IMR-90 (cell line): ENCODE results near the gene PRR18. TPM values are rescaled to one million over a fixed set of nuclear protein-coding genes. Genes with fewer than 3 reads are reported as not detected.

ENCODE experiments used
- ATAC-seq: fragments of 200-7000 bp; cut with Tn5 transposase; 2 replicates; pipeline ENCODE4 v1.9.1; 2020; ENCODE audit warnings: low read depth, mild to moderate bottlenecking, moderate library complexity
- BruUV-seq: library from RNA; stranded (reverse); fragments of 400-500 nt; replicated peaks from 2 replicates; lab custom pipeline; 2021; lab: Mats Ljungman, UMichigan
- CTCF ChIA-PET: fragments of 300-600 bp; formaldehyde crosslinking; extraction: SDS; loops from one replicate; lab custom pipeline; 2021; ENCODE audit warnings: antibody characterized with exemption; lab: Yijun Ruan, JAX
- POLR2A ChIA-PET: fragments of 300-600 bp; sonication (Branson Sonifier 250); formaldehyde crosslinking; loops from one replicate; lab custom pipeline; 2022; ENCODE audit warnings: antibody characterized with exemption; ENCODE audit not compliant: unreplicated experiment; lab: Charles Lee
- DNase-seq: peaks from one replicate; pipeline ENCODE4 v3.0.0; 2013
- H2AFZ ChIP-seq: replicated peaks from 2 replicates; pipeline ENCODE3; 2013; ENCODE audit warnings: low read length, mild to moderate bottlenecking; ENCODE audit not compliant: poor library complexity
- H2AK5ac ChIP-seq: 2 replicates; pipeline ENCODE4 v1.6.1; 2013; ENCODE audit warnings: low read depth, low read length, inconsistent platforms
- H2AK9ac ChIP-seq: replicated peaks from 2 replicates; pipeline ENCODE3; 2013; ENCODE audit warnings: mild to moderate bottlenecking, low read depth, low read length, moderate library complexity; ENCODE audit not compliant: poor library complexity
- H2BK120ac ChIP-seq: 2 replicates; pipeline ENCODE4 v1.6.1; 2013; ENCODE audit warnings: low read depth, low read length, inconsistent platforms
- H2BK15ac ChIP-seq: 3 replicates; pipeline ENCODE4 v1.6.1; 2013; ENCODE audit warnings: low read depth, low read length, inconsistent platforms
- H2BK20ac ChIP-seq: 2 replicates; pipeline ENCODE4 v1.6.1; 2013; ENCODE audit warnings: low read depth, mild to moderate bottlenecking, inconsistent platforms, low read length, moderate library complexity
- H2BK5ac ChIP-seq: 2 replicates; pipeline ENCODE4 v1.6.1; 2013; ENCODE audit warnings: mild to moderate bottlenecking, low read depth, low read length, inconsistent platforms; ENCODE audit not compliant: poor library complexity, severe bottlenecking
- H3K14ac ChIP-seq: replicated peaks from 2 replicates; pipeline ENCODE4 v1.6.1; 2013; ENCODE audit warnings: low read depth, low read length, inconsistent platforms
- H3K18ac ChIP-seq: 2 replicates; pipeline ENCODE4 v1.6.1; 2013; ENCODE audit warnings: low read depth, low read length, control low read depth
- H3K23ac ChIP-seq: 2 replicates; pipeline ENCODE4 v1.6.1; 2013; ENCODE audit warnings: low read depth, low read length, inconsistent platforms
- H3K27ac ChIP-seq: 2 replicates; pipeline ENCODE4 v1.5.1; 2013; ENCODE audit warnings: mild to moderate bottlenecking, control low read depth, low read length; ENCODE audit not compliant: insufficient read depth
- H3K27me3 ChIP-seq: 2 replicates; pipeline ENCODE4 v1.6.1; 2013; ENCODE audit warnings: low read length; ENCODE audit not compliant: control insufficient read depth, insufficient read depth
- H3K36me3 ChIP-seq: 2 replicates; pipeline ENCODE4 v1.6.1; 2013; ENCODE audit warnings: low read length, mixed read lengths; ENCODE audit not compliant: control insufficient read depth, insufficient read depth
- H3K4ac ChIP-seq: 2 replicates; pipeline ENCODE4 v1.6.1; 2013; ENCODE audit warnings: low read depth, low read length, inconsistent platforms
- H3K4me1 ChIP-seq: 2 replicates; pipeline ENCODE4 v1.6.1; 2013; ENCODE audit warnings: low read length, mixed read lengths; ENCODE audit not compliant: control insufficient read depth, insufficient read depth
- H3K4me2 ChIP-seq: 2 replicates; pipeline ENCODE4 v1.6.1; 2013; ENCODE audit warnings: low read depth, mild to moderate bottlenecking, control low read depth, low read length, moderate library complexity
- H3K4me3 ChIP-seq: 2 replicates; pipeline ENCODE4 v1.5.1; 2013; ENCODE audit warnings: low read depth, mild to moderate bottlenecking, control low read depth, low read length, moderate library complexity; ENCODE audit not compliant: insufficient read depth
- H3K56ac ChIP-seq: 2 replicates; pipeline ENCODE4 v1.6.1; 2013; ENCODE audit warnings: low read length, inconsistent platforms; ENCODE audit not compliant: insufficient read depth; ENCODE audit errors: extremely low read depth
- H3K79me1 ChIP-seq, 2 experiments: 2 replicates each; pipeline ENCODE4 v1.6.1; 2013; ENCODE audit warnings: low read length in 2 of 2, inconsistent platforms in 1 of 2, low read depth in 1 of 2
- H3K9ac ChIP-seq: 2 replicates; pipeline ENCODE4 v1.6.1; 2013; ENCODE audit warnings: low read depth, low read length, control low read depth
- H3K9me1 ChIP-seq: 2 replicates; pipeline ENCODE4 v1.6.1; 2013; ENCODE audit warnings: low read length, inconsistent platforms; ENCODE audit not compliant: insufficient read depth
- H3K9me3 ChIP-seq: 2 replicates; pipeline ENCODE4 v1.6.1; 2013; ENCODE audit warnings: low read length; ENCODE audit not compliant: control insufficient read depth, insufficient read depth
- H4K20me1 ChIP-seq: 2 replicates; pipeline ENCODE4 v1.6.1; 2013; ENCODE audit warnings: low read length, inconsistent platforms; ENCODE audit not compliant: insufficient read depth
- H4K5ac ChIP-seq: 2 replicates; pipeline ENCODE4 v1.6.1; 2013; ENCODE audit warnings: mild to moderate bottlenecking, low read depth, low read length, control low read depth
- H4K8ac ChIP-seq, 2 experiments: 2 replicates each; pipeline ENCODE4 v1.6.1; 2013; ENCODE audit warnings: low read depth in 2 of 2, low read length in 2 of 2, control low read depth in 1 of 2, inconsistent platforms in 1 of 2
- H4K91ac ChIP-seq: 2 replicates; pipeline ENCODE4 v1.6.1; 2013; ENCODE audit warnings: low read depth, low read length, inconsistent platforms; ENCODE audit not compliant: insufficient read depth
- BHLHE40 ChIP-seq: fragments of 150-350 bp; IDR thresholded peaks from 2 replicates; pipeline ENCODE4 v1.6.1; 2016; ENCODE audit warnings: mild to moderate bottlenecking, low read depth, low read length
- CHD1 ChIP-seq: IDR thresholded peaks from 2 replicates; pipeline ENCODE4 v1.6.1; 2012; ENCODE audit warnings: low read depth, low read length, improper control_type of control experiment
- NFE2L2 ChIP-seq: fragments of 150-350 bp; IDR thresholded peaks from 2 replicates; pipeline ENCODE4 v1.6.1; 2016; ENCODE audit warnings: low read depth, mild to moderate bottlenecking, low read length
- POLR2A ChIP-seq: IDR thresholded peaks from 2 replicates; pipeline ENCODE4 v1.6.1; 2012; ENCODE audit warnings: mild to moderate bottlenecking, low read depth, low read length
- RAD21 ChIP-seq: IDR thresholded peaks from 2 replicates; pipeline ENCODE4 v1.6.1; 2012; ENCODE audit warnings: low read length, improper control_type of control experiment
- RCOR1 ChIP-seq: IDR thresholded peaks from 2 replicates; pipeline ENCODE4 v1.6.1; 2012; ENCODE audit warnings: mild to moderate bottlenecking, low read length, improper control_type of control experiment; ENCODE audit not compliant: insufficient replicate concordance
- RFX5 ChIP-seq: IDR thresholded peaks from 2 replicates; pipeline ENCODE4 v1.8.0; 2012; ENCODE audit warnings: low read depth, mild to moderate bottlenecking, low read length, moderate library complexity
- SMC3 ChIP-seq: fragments of 150-350 bp; IDR thresholded peaks from 2 replicates; pipeline ENCODE4 v1.6.1; 2016; ENCODE audit warnings: low read depth, mild to moderate bottlenecking, antibody characterized with exemption, low read length, moderate library complexity
- USF2 ChIP-seq: fragments of 150-350 bp; IDR thresholded peaks from 2 replicates; pipeline ENCODE4 v1.6.1; 2017; ENCODE audit warnings: mild to moderate bottlenecking, antibody characterized with exemption, low read length, low read depth
- WGBS, 2 experiments: methylation state at CpG; one replicate each; pipeline versions ENCODE4 v1.1.5 to v1.1.7; 2013; ENCODE audit warnings: missing lambda C conversion rate in 2 of 2; ENCODE audit not compliant: insufficient read length in 1 of 2; ENCODE audit errors: extremely low coverage in 2 of 2; 5-methylcytosine and 5-hydroxymethylcytosine counted together
- dilution Hi-C: fragments of 300-500 bp; cut with HindIII; formaldehyde crosslinking; loops from one replicate; pipeline ENCODE4 v1.14.3; 2018; ENCODE audit warnings: low sequenced_read_pairs; ENCODE audit not compliant: unreplicated experiment
- in situ Hi-C: fragments of 300-500 bp; cut with MboI; formaldehyde crosslinking; loops from 3 replicates; pipeline ENCODE4 v1.14.3; 2019; ENCODE audit warnings: low sequenced_read_pairs, inconsistent platforms, mixed read lengths
- intact Hi-C: fragments of 100-400 bp; cut with micrococcal nuclease; formaldehyde crosslinking; loops from 2 replicates; pipeline ENCODE4 v1.10.0; 2022
- polyA plus RNA-seq, 3 experiments: library from polyadenylated mRNA; depleted of rRNA; stranded (reverse); fragments of >200 nt; gene quantifications; 2 replicates each; pipeline ENCODE4 v1.2.3, GENCODE V29; 2012; ENCODE audit warnings: low replicate concordance in 1 of 3
- total RNA-seq: library from RNA; depleted of rRNA; stranded (reverse); fragments of >200 nt; gene quantifications from 2 replicates; pipeline ENCODE4 v1.2.3, GENCODE V29; 2012
- TF ChIP-seq, protein P1 (sequence below): fragments of 150-350 bp; IDR thresholded peaks from 2 replicates; pipeline ENCODE4 v1.6.1; 2016; ENCODE audit warnings: low read depth, mild to moderate bottlenecking, low read length, moderate library complexity, borderline replicate concordance

PRR18 gene
- total and polyA plus RNA-seq, 2 of the 4 experiments (the other 2 are of a cell fraction) = not detected

- Histone ChIP-seq H2AK9ac (no peak overlapping the region), H2AK5ac (no peak overlapping the region), H3K56ac (no peak overlapping the region), H2BK120ac (no peak overlapping the region), H3K27me3 (peaks cover 19% of the 10 kb centered on the region), H2BK15ac (no peak overlapping the region), H3K4me2 (peak overlapping the region; percentile 75), H4K20me1 (no peaks in the 10 kb centered on the region), H2BK20ac (no peak overlapping the region), H3K18ac (no peak overlapping the region), H2AFZ (no peak overlapping the region), H3K9ac (no peak overlapping the region), H3K23ac (no peak overlapping the region), H3K4ac (no peak overlapping the region), H3K4me3 (no peak overlapping the region), H3K36me3 (no peaks in the 10 kb centered on the region), H3K4me1 (peaks cover 2% of the 10 kb centered on the region; the same call in 1 of the 2 replicates), H4K91ac (no peak overlapping the region), H2BK5ac (no peak overlapping the region), H3K14ac (no peak overlapping the region), H3K79me1 (no peaks in the 10 kb centered on the region), H4K8ac (no peak overlapping the region), H4K5ac (no peak overlapping the region), H3K27ac (no peak overlapping the region), H3K9me3 (no peaks in the 10 kb centered on the region; the same call in 1 of the 2 replicates), H3K9me1 (no peaks in the 10 kb centered on the region)
- dilution Hi-C loops (no loop called here), in situ Hi-C loops (no loop called here), intact Hi-C loops (no loop called here)
- TF ChIP-seq CHD1 (no peak), USF2 (no peak), POLR2A (no peak), RAD21 (no peak), SMC3 (no peak), NFE2L2 (no peak), BHLHE40 (no peak), RFX5 (no peak), RCOR1 (no peak)
- TF ChIP-seq, protein P1, sequence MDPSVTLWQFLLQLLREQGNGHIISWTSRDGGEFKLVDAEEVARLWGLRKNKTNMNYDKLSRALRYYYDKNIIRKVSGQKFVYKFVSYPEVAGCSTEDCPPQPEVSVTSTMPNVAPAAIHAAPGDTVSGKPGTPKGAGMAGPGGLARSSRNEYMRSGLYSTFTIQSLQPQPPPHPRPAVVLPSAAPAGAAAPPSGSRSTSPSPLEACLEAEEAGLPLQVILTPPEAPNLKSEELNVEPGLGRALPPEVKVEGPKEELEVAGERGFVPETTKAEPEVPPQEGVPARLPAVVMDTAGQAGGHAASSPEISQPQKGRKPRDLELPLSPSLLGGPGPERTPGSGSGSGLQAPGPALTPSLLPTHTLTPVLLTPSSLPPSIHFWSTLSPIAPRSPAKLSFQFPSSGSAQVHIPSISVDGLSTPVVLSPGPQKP = no peak
- ChIA-PET CTCF (no interaction called here), POLR2A (no interaction called here)
- DNase-seq = no peak
- no TSS peak for BruUV-seq
- no CpG with 5 or more reads among the region's 4 CpGs for WGBS, 2 experiments
- ATAC-seq = peak; percentile 51
These were observed 43.6 kb upstream of the PRR18 start for GRCh38 chr6:166351715-166352285.
